ENCODE measurements around the gene ABCC4.
A peak's percentile ranks its signal among the peaks of the same experiment; 100 is the strongest.

The ABCC4 gene

DNA sequence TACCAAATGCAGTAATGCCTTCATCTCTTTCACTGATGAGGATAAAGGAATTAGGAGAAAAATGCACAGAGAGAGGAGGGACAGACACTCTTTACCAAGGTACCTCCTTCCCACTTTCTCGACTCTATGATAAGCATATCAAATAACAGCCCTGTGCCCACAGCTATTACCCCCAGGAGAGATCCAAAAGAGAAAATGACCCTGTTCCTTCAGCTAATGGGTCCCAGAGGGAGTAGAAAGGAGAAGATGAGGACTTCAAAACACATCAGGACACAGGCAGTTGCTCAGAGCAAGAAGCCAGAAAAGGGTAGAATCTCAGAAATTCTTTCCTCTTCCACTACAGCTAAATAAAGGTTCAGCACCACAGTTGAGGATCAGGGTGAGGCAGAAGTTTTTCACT lies 80.6 kb downstream of the ABCC4 start:
- WGBS (ENCODE audit: insufficient coverage) = no CpG with 5 or more reads among the region's 1 CpG
- DNase-seq = no peak
- CTCF ChIA-PET = interaction anchor here (1.1 to 1.2 kb wide), 2 partner anchors 30 to 77 kb away, joined by 3 read pairs; no protein-coding TSS in a partner anchor
- H3K9me3 ChIP-seq (ENCODE audit: control extremely low read depth in 1 of 5, control insufficient read depth in 4 of 5, insufficient read depth in 2 of 5, low read depth in 1 of 5, low read length in 4 of 5) = no peaks in the 10 kb centered on the region
- peaks cover 0 to 3% (median 1%) of the 10 kb centered on the region in 4 experiments for H3K36me3 ChIP-seq (ENCODE audit: control insufficient read depth in 4 of 4, insufficient read depth in 4 of 4, low read length in 3 of 4)
- POLR2A ChIA-PET = interaction anchor here (1.1 kb wide), 1 partner anchor 9 kb away, joined by 3 read pairs; no protein-coding TSS in a partner anchor
- no peak overlapping the region for H3K4me3 ChIP-seq (ENCODE audit: control insufficient read depth in 1 of 7, extremely low read depth in 1 of 7, insufficient read depth in 4 of 7, low read depth in 2 of 7, low read length in 6 of 7)
- no peak overlapping the region for H3K27ac ChIP-seq (ENCODE audit: insufficient read depth in 1 of 2, low read depth in 1 of 2, low read length in 2 of 2, poor library complexity in 1 of 2, severe bottlenecking in 2 of 2)
- H3K27me3 ChIP-seq (replicated peaks in 2 of 5; ENCODE audit: control insufficient read depth in 4 of 5, insufficient read depth in 5 of 5, low read length in 4 of 5) = no peaks in the 10 kb centered on the region
- H3K4me1 ChIP-seq (ENCODE audit: control extremely low read depth in 1 of 4, control insufficient read depth in 4 of 4, insufficient read depth in 4 of 4, low read length in 3 of 4) = no peaks in the 10 kb centered on the region

GRCh38 chr13:95217920-95218830 lies 83.1 kb downstream of the ABCC4 start:
- Histone ChIP-seq H3K27me3 (replicated peaks in 2 of 5; ENCODE audit: control insufficient read depth in 4 of 5, insufficient read depth in 5 of 5, low read length in 4 of 5) (no peaks in the 10 kb centered on the region), H3K36me3 (ENCODE audit: control insufficient read depth in 4 of 4, insufficient read depth in 4 of 4, low read length in 3 of 4) (peaks cover 0 to 4% (median 1%) of the 10 kb centered on the region in 4 experiments), H3K4me3 (ENCODE audit: control insufficient read depth in 1 of 7, extremely low read depth in 1 of 7, insufficient read depth in 4 of 7, low read depth in 2 of 7, low read length in 6 of 7) (no peak overlapping the region), H3K27ac (ENCODE audit: insufficient read depth in 1 of 2, low read depth in 1 of 2, low read length in 2 of 2, poor library complexity in 1 of 2, severe bottlenecking in 2 of 2) (no peak overlapping the region), H3K4me1 (ENCODE audit: control extremely low read depth in 1 of 4, control insufficient read depth in 4 of 4, insufficient read depth in 4 of 4, low read length in 3 of 4) (peaks cover 0 to 5% (median 5%) of the 10 kb centered on the region in 4 experiments), H3K9me3 (ENCODE audit: control extremely low read depth in 1 of 5, control insufficient read depth in 4 of 5, insufficient read depth in 2 of 5, low read depth in 1 of 5, low read length in 4 of 5) (no peaks in the 10 kb centered on the region)
- ChIA-PET POLR2A (no interaction called here), CTCF (no interaction called here)
- no peak for DNase-seq
- WGBS (ENCODE audit: insufficient coverage) = 100% methylated on average over 3 of the region's 6 CpGs

GRCh38 chr13:95216182-95216581 lies 85.1 kb downstream of the ABCC4 start:
- no CpG with 5 or more reads among the region's 3 CpGs for WGBS (ENCODE audit: insufficient coverage)
- CTCF ChIA-PET = interaction anchor here (1.0 to 1.9 kb wide), 3 partner anchors 11 to 58 kb away, joined by 3 to 7 read pairs (median 4); no protein-coding TSS in a partner anchor
- Histone ChIP-seq H3K27ac (ENCODE audit: insufficient read depth in 1 of 2, low read depth in 1 of 2, low read length in 2 of 2, poor library complexity in 1 of 2, severe bottlenecking in 2 of 2) (no peak overlapping the region), H3K4me3 (ENCODE audit: control insufficient read depth in 1 of 7, extremely low read depth in 1 of 7, insufficient read depth in 4 of 7, low read depth in 2 of 7, low read length in 6 of 7) (no peak overlapping the region), H3K36me3 (ENCODE audit: control insufficient read depth in 4 of 4, insufficient read depth in 4 of 4, low read length in 3 of 4) (peaks cover 0 to 5% (median 3%) of the 10 kb centered on the region in 4 experiments), H3K9me3 (ENCODE audit: control extremely low read depth in 1 of 5, control insufficient read depth in 4 of 5, insufficient read depth in 2 of 5, low read depth in 1 of 5, low read length in 4 of 5) (no peaks in the 10 kb centered on the region), H3K4me1 (ENCODE audit: control extremely low read depth in 1 of 4, control insufficient read depth in 4 of 4, insufficient read depth in 4 of 4, low read length in 3 of 4) (peaks cover 0 to 7% (median 7%) of the 10 kb centered on the region in 4 experiments), H3K27me3 (replicated peaks in 2 of 5; ENCODE audit: control insufficient read depth in 4 of 5, insufficient read depth in 5 of 5, low read length in 4 of 5) (no peaks in the 10 kb centered on the region)
- no peak for DNase-seq
- POLR2A ChIA-PET = interaction anchor here (1.3 kb wide), 1 partner anchor 26 kb away, joined by 4 read pairs; no protein-coding TSS in a partner anchor

- peaks cover 0 to 7% (median 7%) of the 10 kb centered on the region in 4 experiments for H3K4me1 ChIP-seq (ENCODE audit: control extremely low read depth in 1 of 4, control insufficient read depth in 4 of 4, insufficient read depth in 4 of 4, low read length in 3 of 4)
- no peaks in the 10 kb centered on the region for H3K9me3 ChIP-seq (ENCODE audit: control extremely low read depth in 1 of 5, control insufficient read depth in 4 of 5, insufficient read depth in 2 of 5, low read depth in 1 of 5, low read length in 4 of 5)
- H3K27ac ChIP-seq (ENCODE audit: insufficient read depth in 1 of 2, low read depth in 1 of 2, low read length in 2 of 2, poor library complexity in 1 of 2, severe bottlenecking in 2 of 2) = no peak overlapping the region
- CTCF ChIA-PET = interaction anchor here (1.0 to 1.8 kb wide), 5 partner anchors 9 to 190 kb away, joined by 3 to 4 read pairs (median 3); no protein-coding TSS in a partner anchor
- peak in 2 of 3 donors; percentile 47 to 63 for DNase-seq
- H3K27me3 ChIP-seq (replicated peaks in 2 of 5; ENCODE audit: control insufficient read depth in 4 of 5, insufficient read depth in 5 of 5, low read length in 4 of 5) = no peaks in the 10 kb centered on the region
- H3K36me3 ChIP-seq (ENCODE audit: control insufficient read depth in 4 of 4, insufficient read depth in 4 of 4, low read length in 3 of 4) = peaks cover 0 to 9% (median 7%) of the 10 kb centered on the region in 4 experiments
- peak overlapping the region in 1 of 7 experiments; percentile 12 for H3K4me3 ChIP-seq (ENCODE audit: control insufficient read depth in 1 of 7, extremely low read depth in 1 of 7, insufficient read depth in 4 of 7, low read depth in 2 of 7, low read length in 6 of 7)
- WGBS (ENCODE audit: insufficient coverage) = 40% methylated on average over 9 of the region's 11 CpGs
- POLR2A ChIA-PET = interaction anchor here (0.7 kb wide), 1 partner anchor 9 kb away, joined by 3 read pairs; no protein-coding TSS in a partner anchor
Observed at GRCh38 chr13:95212983-95213850, 88.0 kb downstream of the ABCC4 start.

DNA sequence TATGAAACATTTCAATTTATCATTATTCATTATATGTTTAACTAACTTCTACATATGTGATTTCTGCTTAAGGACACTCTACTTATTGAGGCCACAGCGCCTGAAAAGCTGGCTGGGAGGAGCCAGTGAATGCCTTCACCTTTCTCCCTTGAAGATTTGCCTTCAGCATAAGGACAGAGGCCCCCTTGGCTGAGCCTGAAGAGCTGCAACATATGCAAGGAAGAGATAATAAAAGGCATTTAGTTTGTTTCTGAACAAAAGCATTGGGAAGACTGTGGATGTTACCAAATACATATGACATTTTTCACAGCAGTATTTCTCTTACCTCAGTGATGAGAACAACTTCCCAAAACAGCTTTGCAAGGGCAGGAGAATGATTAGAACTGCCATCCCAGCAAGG lies 92.1 kb downstream of the ABCC4 start:
- Histone ChIP-seq H3K36me3 (ENCODE audit: control insufficient read depth in 4 of 4, insufficient read depth in 4 of 4, low read length in 3 of 4) (peaks cover 2 to 27% (median 16%) of the 10 kb centered on the region in 4 experiments), H3K4me3 (ENCODE audit: control insufficient read depth in 1 of 7, extremely low read depth in 1 of 7, insufficient read depth in 4 of 7, low read depth in 2 of 7, low read length in 6 of 7) (no peak overlapping the region), H3K9me3 (ENCODE audit: control extremely low read depth in 1 of 5, control insufficient read depth in 4 of 5, insufficient read depth in 2 of 5, low read depth in 1 of 5, low read length in 4 of 5) (no peaks in the 10 kb centered on the region), H3K27me3 (replicated peaks in 2 of 5; ENCODE audit: control insufficient read depth in 4 of 5, insufficient read depth in 5 of 5, low read length in 4 of 5) (no peaks in the 10 kb centered on the region), H3K4me1 (ENCODE audit: control extremely low read depth in 1 of 4, control insufficient read depth in 4 of 4, insufficient read depth in 4 of 4, low read length in 3 of 4) (peaks cover 2 to 14% (median 11%) of the 10 kb centered on the region in 4 experiments), H3K27ac (ENCODE audit: insufficient read depth in 1 of 2, low read depth in 1 of 2, low read length in 2 of 2, poor library complexity in 1 of 2, severe bottlenecking in 2 of 2) (no peak overlapping the region)
- ChIA-PET CTCF (interaction anchor here (1.3 to 3.3 kb wide), 7 partner anchors 13 to 196 kb away, joined by 4 to 19 read pairs (median 8); no protein-coding TSS in a partner anchor), POLR2A (no interaction called here)
- peak in 2 of 3 donors; percentile 16 to 51 for DNase-seq
- WGBS (ENCODE audit: insufficient coverage) = 100% methylated on average over 1 of the region's 1 CpG

GRCh38 chr13:95207769-95208366 lies 93.4 kb downstream of the ABCC4 start:
- 73% methylated on average over 9 of the region's 12 CpGs for WGBS (ENCODE audit: insufficient coverage)
- POLR2A ChIA-PET = no interaction called here
- Histone ChIP-seq H3K4me3 (ENCODE audit: control insufficient read depth in 1 of 7, extremely low read depth in 1 of 7, insufficient read depth in 4 of 7, low read depth in 2 of 7, low read length in 6 of 7) (no peak overlapping the region), H3K27ac (ENCODE audit: insufficient read depth in 1 of 2, low read depth in 1 of 2, low read length in 2 of 2, poor library complexity in 1 of 2, severe bottlenecking in 2 of 2) (no peak overlapping the region), H3K36me3 (ENCODE audit: control insufficient read depth in 4 of 4, insufficient read depth in 4 of 4, low read length in 3 of 4) (peaks cover 2 to 28% (median 19%) of the 10 kb centered on the region in 4 experiments), H3K4me1 (ENCODE audit: control extremely low read depth in 1 of 4, control insufficient read depth in 4 of 4, insufficient read depth in 4 of 4, low read length in 3 of 4) (peaks cover 2 to 7% (median 5%) of the 10 kb centered on the region in 4 experiments), H3K27me3 (replicated peaks in 2 of 5; ENCODE audit: control insufficient read depth in 4 of 5, insufficient read depth in 5 of 5, low read length in 4 of 5) (no peaks in the 10 kb centered on the region), H3K9me3 (ENCODE audit: control extremely low read depth in 1 of 5, control insufficient read depth in 4 of 5, insufficient read depth in 2 of 5, low read depth in 1 of 5, low read length in 4 of 5) (no peaks in the 10 kb centered on the region)
- peak in 1 of 3 donors; percentile 27 for DNase-seq
- CTCF ChIA-PET = interaction anchor here (0.7 to 3.3 kb wide), 7 partner anchors 15 to 197 kb away, joined by 3 to 19 read pairs (median 8); no protein-coding TSS in a partner anchor
